EL (cell line): ENCODE results near the gene CPS1.
A peak's percentile ranks its signal among the peaks of the same experiment; 100 is the strongest.

ENCODE experiments used
- DNase-seq: peaks from one replicate; pipeline ENCODE4 v3.0.0-alpha.2; 2016

The CPS1 gene

DNA sequence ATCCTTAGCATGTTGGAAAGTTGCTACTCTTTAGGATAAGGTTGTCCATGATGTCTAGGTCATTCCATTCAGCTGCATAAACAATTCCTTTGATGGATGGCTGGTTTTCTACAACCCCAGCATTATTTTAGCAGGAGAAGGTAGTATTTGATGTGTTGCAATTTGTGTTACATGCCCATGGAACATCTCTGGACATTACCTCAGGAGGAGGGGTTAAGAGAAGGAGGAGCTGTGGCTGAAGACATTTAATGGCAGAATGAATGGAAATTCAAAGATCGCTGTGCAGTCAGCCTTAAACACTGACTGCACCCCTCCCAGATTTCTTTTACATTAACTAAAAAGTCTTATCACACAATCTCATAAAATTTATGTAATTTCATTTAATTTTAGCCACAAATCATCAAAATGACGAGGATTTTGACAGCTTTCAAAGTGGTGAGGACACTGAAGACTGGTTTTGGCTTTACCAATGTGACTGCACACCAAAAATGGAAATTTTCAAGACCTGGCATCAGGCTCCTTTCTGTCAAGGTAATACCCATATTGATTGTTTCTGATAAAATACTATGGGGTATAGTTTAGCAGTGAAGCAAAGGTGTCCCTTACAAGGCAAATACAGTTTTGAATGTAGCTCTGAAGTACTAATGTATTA, at the start of gene CPS1:
TSS of gene CPS1 (plus strand) at position 271 of the 652 bp plus-strand sequence. CDS start at position 406, 135 bp downstream.
- DNase-seq, result no peak

DNA sequence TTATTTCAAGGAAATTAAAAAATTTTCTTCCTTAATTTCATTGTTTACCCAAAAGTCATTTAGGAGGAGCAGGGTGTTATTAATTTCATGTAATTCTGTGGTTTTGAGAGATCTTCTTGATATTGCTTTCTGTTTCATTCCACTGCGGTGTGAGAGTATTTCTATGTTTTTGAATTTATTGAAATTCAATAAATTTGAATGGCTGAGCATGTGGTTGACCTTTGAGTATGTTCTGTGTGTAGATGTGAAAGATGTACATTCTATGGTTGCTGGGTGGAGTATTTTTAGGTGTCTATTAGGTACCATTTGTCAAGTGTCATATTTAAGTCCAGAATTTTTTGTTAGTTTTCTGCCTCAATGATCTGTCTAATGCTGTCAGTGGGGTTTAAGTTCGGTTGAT, 40.5 kb upstream of the CPS1 start:
- DNase-seq, result no peak

DNA sequence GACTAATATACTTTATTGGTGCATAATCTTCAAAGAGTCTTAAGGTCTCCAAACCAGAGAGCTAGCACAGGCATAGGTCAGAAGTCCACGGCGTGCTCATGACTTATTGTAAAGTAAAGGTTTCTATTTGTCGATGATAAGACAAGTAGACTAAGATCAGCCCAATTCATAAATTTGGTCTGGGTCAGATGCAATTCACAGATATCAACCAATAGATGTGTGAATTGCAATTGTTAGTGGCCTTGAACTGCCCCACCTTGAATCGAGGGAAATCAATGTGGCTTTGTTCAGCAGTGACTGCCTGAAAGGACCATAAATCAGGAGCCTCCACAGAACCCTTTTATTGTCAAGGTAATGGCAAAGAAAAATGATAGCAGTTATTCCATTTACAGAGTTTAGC, 39.1 kb upstream of the CPS1 start:
- DNase-seq, result no peak

DNA sequence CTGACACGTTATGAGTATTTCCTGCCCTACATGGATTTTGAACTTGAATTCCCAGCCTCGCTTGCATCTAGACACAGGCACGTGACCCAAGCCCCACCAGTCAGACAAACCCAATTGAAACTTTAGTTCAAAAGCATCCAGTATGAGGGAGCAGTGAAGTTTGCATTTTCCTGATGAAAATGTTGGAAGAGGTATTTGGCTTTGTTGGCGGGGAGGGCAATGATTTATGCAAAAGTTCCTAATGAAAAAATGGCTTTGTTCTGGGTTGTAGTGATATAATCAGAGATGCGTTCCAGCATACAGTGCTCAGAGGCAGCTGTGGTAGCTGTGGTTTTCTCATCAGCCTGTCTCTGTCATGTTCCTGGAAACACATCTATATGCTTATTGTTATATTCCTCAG, 36.8 kb upstream of the CPS1 start:
- no peak for DNase-seq

DNA sequence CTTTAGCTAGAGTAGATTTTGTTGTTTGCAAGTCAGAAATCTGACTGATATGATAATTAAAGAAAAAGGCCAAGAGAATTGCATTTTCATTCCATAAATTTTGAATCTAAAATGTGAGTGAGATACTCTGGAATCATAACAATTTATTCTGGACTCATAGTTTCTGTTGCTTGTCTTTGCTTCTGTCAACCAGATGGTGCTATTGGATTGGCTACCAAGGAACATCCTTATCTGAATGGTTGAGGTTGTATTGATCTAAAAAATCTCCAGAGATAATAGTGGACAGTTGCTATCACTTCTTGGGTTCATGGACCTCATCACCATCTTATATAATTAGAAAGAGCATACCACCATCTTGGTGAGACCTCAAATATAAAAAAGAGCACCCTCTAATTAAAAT, 34.0 kb upstream of the CPS1 start:
- no peak for DNase-seq

DNA sequence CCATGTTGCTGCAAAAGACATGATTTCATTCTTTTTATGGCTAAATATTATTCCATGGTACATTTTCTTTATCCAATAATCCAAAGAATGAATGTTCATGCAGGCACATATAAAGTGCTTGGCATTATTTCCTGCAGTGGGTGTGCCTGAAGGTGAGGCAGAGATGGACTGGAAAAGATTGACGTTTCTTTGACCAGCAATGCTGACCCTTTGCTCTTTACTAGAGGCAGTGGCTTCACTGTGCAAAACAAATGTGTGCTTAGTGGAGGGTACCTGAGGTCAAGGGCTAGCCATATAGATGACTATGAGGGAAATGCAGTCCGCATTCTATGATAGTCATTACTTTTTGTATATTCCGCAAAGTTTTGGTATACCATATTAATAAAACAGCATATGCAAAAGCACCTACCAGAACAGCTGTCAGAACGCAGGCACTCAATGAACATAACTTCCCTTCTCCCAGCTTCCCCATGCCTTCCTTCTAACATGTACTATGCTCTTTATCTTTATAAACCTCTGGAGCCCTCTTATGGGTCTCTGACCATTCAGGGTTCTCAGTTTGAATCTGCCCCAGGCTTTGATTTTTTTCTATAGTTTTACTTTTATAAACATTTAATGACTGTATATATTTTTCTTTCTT, 32.6 kb upstream of the CPS1 start:
- no peak for DNase-seq

DNA sequence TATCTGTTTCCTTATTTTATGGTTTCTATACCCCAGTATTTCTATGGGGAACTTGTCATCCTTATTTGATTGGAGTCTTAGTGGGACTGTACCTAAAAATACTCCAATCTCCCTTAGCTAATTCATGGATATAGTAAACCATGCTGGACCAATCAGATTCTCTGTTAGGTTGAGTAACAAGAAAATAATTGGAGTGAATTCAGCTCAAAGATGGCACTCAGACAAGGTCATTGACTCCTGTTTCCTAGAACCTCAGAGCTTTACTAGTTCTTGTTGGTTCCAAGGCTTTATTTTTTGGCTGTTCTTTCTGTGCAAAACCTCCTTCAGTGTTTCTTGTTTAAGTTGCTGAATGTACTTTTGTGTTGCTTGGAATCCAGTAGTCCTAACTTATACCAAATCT, 31.9 kb upstream of the CPS1 start:
- DNase-seq, result no peak

DNA sequence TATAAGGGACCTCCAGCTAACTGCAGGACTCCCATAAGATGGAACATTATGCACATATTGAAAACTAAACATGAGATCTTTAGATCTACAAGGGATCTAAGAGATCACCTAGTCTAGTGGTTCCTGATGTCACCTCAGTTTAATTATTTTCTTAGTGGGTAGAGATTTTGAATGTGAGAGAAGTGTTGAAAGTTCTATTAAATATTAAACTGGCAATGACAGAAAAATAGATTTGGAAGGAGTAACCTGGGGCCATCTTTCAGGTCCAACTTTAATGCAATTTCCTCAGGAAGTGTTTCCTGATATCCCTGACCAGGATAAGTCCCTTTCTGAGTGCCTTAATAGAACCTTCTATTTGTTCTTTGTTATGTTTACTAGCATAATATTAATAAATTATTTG, 29.1 kb upstream of the CPS1 start:
- DNase-seq, result no peak

DNA sequence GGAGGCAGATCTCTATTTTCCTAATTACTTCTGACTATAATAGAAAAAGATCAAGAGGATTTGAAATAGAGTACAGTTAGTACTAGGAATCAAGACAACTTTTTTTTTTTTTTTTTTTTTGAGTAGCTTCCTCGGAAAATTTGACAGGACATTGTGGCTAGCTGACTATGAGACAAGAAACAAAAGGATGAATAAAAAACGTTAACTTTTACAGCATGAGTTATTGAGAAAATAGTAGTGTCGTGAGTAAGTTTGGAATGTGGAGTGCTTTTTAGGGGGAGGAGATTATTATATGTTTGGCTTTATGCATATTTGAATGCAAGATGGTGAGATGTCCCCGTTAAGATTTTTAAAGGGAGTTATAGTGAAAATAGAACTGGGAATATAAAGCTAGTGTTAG, 27.7 kb upstream of the CPS1 start:
- peak; percentile 8 for DNase-seq

DNA sequence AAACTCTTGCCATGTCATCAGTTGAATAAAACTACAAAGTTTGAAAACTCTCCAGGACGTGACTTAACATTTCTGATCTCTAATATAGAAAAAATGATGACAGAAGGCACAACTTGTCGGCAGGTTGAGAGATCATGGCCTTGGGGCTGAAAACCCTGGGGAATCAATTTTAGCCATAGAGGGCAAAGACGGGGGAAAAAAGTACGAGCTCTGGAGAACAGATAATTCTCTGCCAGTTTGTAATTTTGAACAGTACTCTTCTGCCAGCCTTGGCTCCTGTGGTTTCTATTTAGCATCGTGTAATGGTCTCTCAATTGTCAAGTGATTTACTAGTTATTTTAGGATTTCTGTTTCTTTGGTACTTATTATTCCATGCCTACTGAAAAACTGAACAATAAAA, 25.3 kb upstream of the CPS1 start:
- DNase-seq, result no peak

DNA sequence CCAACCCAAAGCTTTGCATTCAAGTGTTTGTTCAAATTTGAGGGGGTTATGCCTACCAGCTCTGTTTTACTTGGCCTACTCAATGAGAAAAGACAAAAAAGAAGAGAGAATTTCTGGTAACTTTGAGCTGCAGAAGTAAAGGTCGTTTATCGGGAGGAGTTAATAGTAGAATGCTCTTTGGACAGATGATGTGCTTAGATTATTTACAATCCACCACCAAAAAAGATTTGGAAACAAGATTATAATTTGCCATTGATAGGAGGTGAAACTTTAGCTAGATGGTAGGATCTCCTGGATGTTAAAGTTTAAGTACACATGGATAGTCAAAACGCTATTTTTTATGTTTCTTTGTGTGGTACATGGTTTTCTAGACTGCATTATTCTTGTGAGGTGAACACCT, 24.9 kb upstream of the CPS1 start:
- no peak for DNase-seq

DNA sequence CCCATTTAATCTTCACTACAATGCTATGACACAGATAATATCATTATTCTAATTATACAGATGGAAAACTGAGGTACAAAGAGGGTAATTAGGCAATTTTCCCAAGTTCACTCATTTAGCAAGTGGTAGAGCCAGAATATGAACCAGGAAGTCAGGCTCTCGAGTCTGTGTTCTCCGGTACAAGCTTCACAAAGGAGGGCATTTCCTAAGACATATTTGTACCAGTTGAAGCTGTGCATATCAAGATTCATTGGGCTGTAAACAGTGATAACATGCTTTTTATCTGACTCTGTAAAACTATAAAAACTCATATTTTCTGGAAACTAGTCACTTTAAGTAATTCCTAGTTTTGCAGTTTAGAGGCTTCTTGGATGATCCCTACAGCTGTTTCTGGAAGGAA, 23.0 kb upstream of the CPS1 start:
- no peak for DNase-seq

DNA sequence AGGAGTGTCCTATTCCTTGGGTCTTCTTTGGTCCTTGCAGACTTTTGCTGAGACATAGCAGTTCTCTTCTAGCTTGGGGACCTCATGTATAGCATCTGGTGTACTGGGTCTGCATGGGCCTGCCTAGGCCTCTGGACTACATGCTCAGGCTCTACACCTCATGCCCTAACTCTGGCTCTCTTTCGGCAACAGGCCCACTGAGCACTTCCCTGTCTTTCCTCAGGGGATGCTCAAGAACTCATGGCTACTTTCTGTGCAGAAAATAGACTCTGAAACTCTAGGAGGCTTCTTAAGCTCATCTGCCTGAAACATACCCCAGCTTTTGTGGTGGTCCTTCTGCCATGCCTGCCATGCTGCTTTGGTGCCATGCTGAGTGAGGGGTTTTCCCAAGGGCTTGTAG, 21.5 kb upstream of the CPS1 start:
- DNase-seq, result no peak

DNA sequence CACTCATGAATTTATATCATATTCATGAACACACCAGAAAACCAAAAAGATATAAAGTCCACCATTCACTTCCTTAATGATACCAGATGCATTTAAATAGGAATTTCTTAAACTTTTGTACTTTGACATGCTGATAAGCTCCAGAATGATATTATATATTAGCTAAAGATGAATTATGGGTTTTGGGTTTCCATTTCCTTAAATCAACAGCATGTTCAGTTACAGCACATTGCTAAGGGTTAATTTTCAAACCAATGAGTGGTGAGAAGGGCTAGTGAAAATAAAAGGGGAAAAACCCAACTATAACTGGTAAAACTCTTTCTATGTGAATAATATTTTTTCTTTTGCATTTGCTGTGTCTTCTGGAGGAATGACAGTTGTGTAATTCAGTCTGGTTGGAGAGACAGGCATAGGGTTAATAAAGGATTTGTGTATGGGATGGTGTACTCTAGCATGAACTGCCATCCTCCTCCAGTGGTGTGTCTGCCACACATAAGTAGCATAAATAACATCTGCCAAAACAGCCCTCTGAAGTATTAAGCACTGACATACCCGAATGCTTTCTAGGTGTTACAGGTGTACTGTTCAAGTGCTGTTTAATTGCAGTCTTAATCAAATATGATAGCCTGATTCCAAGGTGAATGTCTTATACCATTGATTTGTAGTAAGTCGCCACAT, 19.3 kb upstream of the CPS1 start:
- DNase-seq, result no peak

DNA sequence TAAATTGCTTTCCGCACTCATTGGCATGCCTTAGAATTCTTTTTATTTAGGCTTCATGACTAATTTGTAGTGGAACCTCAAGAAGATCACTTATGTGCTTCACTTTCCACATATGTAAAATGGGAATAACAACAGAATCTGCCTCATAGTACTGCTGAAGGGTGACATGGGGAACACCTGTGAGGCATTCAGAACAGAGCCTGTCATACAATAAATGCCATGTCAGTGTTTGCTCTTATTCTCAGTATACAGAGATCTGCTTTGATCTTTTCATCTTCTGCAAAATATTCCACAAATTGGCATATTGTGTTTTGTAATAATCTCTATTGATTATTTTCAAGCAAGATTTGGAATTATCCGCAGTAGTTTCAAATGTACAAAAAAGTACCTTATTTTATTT, 17.4 kb upstream of the CPS1 start:
- DNase-seq, result no peak

DNA sequence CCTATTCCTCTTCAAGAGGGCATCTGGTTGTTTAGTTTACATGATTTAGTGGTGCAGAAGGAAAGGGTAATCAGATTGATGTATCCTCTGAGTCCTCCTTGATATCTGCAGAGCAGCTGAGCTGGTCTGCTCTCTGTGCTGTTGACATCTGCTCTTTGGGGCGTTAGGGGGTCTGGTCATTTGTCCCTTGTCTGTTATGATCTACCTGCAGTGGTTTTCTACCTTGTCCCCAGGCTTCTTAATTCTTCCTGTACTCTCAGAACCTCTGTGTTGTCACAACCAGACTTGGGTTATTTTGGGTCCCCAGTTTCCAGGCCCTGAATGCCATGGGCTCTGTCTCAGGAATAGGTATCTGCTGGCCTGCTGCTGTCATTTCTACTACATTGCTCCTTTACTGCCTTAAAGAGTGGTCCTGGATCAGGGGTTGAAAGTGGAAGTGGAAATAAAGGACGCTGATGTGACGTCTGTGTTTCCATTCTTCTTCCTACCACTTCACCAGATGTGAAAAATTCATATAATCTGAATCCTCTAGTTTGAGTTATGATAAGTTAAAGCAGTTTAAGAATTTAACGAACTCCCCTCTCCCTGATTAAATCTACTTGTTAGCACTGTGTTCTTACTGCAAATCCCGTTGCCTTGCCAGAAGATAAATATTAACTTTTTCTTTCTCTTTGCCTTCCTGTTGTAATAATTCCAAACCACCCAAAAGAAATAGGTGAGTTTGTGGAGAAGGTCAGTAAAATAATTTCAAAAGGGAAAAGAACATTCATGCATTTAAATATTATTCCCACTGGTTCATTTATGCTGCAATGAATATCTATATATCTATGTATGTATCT, 16.6 kb upstream of the CPS1 start:
- DNase-seq, result no peak

DNA sequence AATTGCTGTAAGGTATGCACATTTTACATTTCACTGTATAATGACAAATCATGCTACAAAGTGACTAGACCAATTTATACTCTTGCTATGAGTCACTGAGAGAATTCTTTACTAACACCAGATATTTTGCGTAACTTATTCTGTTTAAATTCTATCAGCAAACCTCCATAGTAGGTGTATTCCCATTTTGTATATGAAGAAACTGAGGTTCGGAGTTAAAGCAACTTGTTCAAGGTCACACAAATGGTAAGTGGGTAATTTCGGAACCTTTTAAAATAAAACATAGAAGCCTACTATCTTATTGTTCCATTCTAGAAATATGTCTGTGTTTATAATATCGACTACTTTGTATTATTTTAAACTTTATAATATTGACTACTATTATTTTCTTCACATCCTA, 15.9 kb upstream of the CPS1 start:
- DNase-seq, result no peak

DNA sequence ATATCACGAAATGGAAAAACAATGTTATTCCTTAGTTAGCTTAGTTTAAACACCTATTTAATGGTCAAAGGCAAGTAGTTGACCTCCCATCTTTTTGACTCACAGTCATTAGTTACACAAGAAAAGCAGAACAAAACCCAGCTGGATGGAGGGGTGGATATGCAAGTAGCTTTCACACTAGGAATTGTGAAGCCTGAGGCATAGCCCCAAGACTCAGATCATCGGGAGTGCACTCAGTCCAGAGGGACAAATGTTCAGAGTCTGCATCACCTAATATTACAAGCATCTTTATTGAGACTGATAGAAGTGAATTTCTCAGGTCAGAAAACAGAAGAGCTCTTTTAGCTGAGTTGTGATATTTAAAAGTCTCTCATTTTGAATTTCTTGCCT, 15.5 kb upstream of the CPS1 start:
- DNase-seq, result no peak

DNA sequence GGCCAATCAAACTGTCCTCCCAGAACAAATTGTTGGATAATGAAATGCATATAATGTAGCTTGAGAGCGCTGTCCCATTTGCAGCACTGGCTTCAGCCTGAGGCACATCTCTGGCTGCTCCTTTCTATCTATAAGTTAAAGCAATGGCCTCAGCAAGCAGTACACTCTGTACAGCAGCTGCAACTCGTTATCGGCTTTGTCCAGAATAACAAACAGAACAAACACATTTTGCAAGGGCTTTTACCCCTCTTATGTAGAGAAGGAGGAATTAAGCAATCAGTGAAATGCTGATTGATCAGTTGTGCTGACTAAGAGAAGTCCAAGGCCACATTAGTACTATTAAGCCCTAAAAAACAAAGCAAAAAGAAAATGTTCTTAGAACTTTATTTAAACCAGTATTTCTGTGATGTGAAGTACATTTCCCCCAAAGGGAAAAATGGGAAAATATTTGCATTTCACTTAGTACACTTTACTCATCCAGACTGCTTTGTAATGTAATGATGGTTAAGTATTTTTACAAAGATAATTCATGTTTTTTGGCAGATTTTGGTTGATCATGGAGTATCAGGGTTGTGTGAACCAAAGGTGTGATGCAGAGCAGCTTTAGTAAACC, 15.0 kb upstream of the CPS1 start:
- DNase-seq, result peak; percentile 3

DNA sequence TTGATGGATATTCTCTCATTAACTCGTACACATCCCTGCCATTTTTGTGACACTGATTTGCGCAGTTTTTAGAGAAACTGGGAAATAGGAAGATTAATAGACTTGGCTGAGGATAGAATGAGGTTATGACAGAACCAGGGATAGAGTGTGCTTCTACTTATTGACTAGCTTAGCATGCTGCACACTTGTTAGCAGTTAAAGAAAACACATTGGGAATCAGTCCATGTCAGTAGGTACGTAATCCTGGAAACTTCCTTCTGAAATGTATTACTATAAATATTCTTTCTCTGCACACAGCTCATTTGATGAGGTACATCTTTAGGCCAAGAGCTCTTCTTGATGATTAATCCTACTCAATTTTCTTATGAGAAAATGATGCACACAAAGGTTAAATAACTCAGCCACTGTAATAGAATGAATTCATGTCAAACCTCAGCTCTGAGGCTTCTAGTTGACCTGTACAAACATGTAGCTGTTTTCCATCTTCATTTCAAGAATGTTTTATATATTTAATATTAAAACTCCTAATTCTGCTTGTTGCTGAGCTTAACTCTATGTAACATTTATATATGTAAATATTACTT, 12.3 kb upstream of the CPS1 start:
- DNase-seq, result no peak

DNA sequence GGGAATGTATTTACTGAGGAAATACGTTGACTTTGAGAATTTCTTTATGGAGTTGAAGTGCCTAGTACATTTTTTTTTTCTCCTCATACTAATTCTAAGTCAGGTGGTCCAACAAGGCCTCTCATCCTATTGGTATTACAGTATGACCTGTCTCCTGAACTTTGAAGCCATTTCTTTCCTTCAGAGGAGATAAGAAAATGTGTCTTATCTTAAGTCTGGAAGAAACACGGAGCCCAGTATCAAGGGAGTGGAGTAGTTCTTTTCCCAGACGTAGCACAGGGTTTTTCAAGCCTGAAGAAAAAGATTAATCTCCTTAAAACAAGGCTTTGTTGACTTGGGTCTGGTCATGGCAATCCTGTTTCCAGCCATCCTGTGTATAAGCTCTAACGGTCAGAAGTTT, 11.6 kb upstream of the CPS1 start:
- DNase-seq, result no peak

DNA sequence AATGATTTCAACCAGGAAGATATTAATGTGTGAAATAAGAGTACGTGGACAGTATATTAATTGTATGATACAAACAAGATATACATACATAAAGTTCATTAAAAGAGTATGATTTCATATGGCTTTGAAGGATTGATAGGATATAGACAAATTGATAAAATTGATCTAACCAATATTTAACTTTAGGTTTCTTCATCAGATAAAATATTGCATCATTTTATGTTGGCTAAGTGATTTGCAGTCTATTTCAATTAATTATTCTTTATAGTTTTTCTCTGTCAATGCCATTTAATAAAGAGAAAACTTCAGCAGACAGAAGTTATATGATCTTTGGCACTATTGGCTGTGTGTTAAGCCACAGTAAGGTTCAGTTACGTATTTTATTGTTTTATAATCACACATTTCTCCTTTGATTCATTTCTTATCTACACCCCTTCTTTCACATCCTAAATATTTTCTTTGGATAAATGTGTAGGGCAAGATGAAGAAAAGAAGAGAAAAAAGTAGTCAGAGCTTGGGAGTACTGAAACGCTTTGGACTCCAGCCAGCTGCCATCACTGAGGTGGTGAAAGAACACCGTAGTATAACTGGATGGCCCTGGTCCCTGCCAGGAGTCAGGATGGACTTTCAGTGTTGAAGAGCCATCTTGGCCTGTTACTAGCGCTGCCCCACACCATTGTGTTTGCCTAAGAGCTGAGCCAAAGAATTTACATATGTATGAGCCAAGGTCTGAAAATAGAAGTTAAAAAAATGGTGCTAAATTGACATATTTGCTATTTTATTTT, 9.8 kb upstream of the CPS1 start:
- DNase-seq, result no peak
